OCI-LY3 (cell line): Measurements from ENCODE around the gene ZACN.

Source experiments
- CTCF ChIP-seq: fragments of 200-600, 300-600 bp; sonication (generic); IDR thresholded peaks from 2 replicates; pipeline ENCODE4 v1.5.1; 2014; ENCODE audit warnings: antibody characterized with exemption, low read length, low read depth
- EZH2phosphoT487 ChIP-seq: fragments of 200-600 bp; shearing (Covaris generic); IDR thresholded peaks from 2 replicates; pipeline ENCODE4 v1.6.1; 2018; ENCODE audit warnings: antibody characterized with exemption, mixed run types, low read depth

- TF ChIP-seq CTCF: no peak
- no peak for TF ChIP-seq EZH2phosphoT487
Measured at GRCh38 chr17:76051561-76051960, 27.4 kb upstream of the ZACN start.
